HG03060 (cell line): ENCODE results near the gene GAS7.

Experiments used
- ATAC-seq: cut with Tn5 transposase; IDR thresholded peaks from one replicate; pipeline ENCODE4 v1.9.1; 2021; ENCODE audit warnings: low read depth, moderate number of reproducible peaks; ENCODE audit not compliant: unreplicated experiment

Gene GAS7

DNA sequence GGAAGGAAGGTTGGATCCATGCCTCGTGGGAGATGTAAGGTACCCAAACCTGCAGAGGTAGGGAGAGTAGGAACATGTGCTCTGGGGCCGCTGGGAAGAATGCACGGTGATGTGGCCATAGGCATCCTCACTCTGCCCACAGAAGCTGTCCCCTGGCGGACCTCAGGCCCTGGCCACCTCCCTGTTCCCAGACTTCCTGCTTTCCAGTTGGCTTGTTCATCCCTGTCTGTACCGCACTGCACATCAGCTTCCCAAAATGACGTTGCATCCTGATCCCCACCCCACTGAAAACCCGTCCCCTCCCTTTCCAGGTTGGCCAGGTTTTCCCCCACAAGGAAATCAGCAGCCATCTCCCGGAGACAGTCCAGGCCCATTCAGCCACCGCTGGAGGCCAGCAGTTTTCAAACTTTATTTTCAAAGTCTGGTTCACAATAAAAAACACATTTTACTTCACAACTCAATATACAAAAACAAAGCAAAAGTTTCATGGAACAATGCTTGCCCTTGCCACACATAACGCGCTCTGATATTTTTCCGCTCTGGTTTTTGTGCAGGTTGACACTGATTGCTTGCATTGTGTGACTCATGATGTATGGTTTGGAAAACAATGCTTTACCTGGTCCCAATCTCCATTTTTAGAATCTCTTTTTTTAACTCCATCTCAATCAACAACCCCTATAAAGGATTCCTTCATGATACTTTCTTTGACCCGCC is 143.0 kb downstream of the GAS7 start:
- ATAC-seq, result no peak

DNA sequence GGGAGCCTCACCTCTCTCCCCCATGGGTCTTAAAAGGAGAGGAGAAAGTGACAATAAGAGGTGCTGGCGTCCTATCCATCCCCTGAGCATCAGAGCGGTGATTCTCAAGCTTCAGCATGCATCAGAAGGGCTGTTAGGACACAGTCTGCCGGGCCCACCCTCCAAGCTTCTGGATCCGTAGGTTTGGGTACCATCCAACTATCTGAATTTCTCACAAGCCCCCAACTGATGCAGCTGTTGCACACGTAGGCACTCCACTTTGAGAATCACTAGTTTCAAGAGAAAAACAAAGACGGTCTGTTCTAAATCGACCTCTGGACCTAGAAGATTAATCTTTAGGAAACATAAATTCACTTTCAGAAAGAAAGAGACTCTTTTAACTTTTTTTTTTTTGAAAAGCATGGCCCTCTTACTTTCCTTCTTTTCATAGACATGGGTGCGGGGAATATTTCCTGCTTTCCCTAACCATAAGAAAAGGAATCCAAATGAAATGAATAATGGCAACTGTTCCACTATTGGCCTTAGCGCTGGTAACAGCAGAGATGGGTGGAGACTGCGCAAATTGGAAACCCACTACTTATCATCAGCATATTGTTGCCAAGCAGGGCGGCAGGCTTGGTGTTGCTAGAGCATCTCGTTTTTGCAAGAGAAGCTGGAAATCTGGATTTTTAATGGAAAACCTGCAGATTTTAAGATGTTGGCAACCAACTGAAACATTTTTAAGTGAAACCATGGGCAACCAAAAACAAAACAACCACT is 144.4 kb downstream of the GAS7 start:
- ATAC-seq, result no peak

- ATAC-seq, result peak; percentile 33
Observed at GRCh38 chr17:10052106-10052813, 146.1 kb downstream of the GAS7 start.

DNA sequence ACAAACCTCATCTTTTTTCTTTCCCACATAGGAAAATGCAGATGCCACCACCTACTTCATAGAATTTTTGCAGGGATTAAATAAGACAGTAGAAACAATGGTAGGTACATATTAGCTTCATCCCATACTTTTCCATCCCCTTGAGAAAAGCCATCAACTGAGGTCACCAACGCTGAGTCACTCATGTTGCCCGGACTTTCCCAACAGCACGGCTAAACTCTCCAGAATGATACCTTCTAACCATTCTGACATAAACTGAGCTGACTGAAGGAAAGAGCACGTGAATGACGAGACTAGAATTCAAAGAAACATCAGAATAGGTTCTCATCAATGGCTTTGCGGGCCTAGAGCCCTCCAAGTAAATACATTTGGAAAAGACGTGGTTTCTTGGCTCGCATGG is 147.3 kb downstream of the GAS7 start:
- no peak for ATAC-seq

- no peak for ATAC-seq
Observed at GRCh38 chr17:10050597-10051101, 147.8 kb downstream of the GAS7 start.

GRCh38 chr17:10048629-10049350 is 149.6 kb downstream of the GAS7 start:
- ATAC-seq, result no peak

DNA sequence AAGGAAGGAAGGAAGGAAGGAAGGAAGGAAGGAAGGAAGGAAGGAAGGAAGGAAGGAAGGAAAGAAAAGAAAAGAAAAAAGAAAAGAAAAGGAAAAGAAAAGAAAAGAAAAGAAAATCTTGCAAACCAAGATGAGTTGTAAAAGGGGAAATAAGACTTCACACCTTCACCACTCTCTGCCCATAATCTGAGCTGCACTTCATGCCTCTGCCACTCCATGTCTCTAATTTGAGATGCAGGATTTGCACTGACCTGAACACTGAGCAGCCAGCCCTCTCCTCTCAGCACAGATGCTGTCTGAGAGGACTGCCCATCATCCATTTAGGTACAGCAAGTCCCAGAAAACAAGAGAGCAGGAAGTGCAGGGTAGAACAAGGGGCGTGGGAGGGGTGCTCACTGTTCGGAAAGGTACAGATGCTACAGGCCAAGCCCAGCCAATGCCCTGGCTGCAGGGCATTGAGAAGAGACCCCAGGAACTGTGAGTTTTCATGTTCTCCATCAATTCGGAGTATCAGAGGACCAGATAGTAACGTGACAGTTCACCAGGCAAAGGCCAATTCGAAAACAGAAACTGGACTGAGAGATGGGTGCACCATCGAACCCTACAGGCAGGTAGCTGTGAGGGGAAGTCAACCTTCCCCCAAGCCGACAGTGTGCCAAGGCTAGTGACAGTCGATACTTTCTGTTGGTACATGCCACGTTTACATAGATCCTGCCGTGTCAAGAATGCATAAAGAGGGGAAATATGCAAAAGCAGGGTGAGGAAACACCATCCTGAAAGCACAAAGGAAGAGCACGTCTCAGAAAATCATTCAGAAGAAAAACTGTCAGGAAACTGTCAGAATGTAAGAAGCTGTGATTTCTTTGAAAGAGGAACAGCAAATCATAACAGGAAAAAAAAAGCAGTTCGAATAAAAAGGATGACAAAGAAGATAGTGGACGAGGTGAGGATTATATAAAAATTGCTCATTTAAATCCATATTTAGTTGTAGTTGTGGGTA is 151.3 kb downstream of the GAS7 start:
- peak; percentile 40 for ATAC-seq

- ATAC-seq, result no peak
Observed at GRCh38 chr17:10045871-10046658, 152.3 kb downstream of the GAS7 start.

- ATAC-seq, result no peak
Observed at GRCh38 chr17:10042589-10043244, 155.7 kb downstream of the GAS7 start.

DNA sequence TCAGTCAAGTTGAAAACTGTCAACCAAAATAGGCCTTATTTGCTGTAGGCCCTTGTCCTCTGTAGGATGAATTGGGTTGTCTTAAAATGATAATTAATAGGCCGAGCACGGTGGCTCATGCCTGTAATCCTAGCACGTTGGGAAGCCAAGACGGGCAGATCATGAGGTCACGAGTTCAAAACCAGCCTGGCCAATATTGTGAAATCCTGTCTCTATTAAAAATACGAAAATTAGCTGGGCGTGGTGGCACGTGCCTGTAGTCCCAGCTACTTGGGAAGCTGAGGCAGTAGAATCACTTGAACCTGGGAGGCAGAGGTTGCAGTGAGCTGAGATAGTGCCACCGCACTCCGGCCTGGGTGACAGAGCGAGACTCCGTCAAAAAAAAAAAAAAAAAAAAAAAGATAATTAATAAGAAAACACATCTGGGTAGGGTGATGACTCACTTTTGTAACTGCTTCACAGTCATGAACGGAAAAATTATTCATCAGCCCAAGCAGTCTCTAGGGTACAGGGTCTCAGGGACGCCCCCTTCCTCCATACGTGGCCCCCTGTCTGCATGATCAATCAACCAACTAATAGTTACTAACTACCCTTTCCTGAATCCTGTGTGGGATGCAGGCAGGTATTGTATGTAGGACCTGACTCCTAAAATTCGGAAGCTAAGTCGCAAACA is 156.4 kb downstream of the GAS7 start:
- peak; percentile 26 for ATAC-seq

GRCh38 chr17:10041287-10041612 is 157.2 kb downstream of the GAS7 start:
- no peak for ATAC-seq

- no peak for ATAC-seq
Observed at GRCh38 chr17:10036511-10037061, 161.8 kb downstream of the GAS7 start.

GRCh38 chr17:10035885-10036284 is 162.5 kb downstream of the GAS7 start:
- no peak for ATAC-seq

- no peak for ATAC-seq
Observed at GRCh38 chr17:10034719-10035475, 163.5 kb downstream of the GAS7 start.

DNA sequence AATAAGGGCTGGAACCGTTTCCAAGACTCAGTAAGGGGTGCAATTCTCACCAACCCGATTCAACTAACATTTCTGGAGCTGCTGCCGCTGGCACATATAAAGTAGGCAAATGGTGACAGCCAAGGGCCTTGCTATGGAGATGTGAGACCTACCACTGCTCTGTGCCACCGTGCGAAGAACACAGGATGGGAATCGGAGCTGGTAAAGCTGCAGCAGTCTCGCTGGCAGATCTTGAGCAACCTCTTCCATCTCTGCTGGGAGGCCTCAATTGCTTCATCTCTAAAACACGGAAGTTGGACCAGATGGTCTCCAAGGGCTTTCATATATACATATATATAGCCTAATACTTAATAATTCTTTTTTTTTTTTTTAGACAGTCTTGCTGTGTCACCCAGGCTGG is 164.4 kb downstream of the GAS7 start:
- ATAC-seq, result no peak

DNA sequence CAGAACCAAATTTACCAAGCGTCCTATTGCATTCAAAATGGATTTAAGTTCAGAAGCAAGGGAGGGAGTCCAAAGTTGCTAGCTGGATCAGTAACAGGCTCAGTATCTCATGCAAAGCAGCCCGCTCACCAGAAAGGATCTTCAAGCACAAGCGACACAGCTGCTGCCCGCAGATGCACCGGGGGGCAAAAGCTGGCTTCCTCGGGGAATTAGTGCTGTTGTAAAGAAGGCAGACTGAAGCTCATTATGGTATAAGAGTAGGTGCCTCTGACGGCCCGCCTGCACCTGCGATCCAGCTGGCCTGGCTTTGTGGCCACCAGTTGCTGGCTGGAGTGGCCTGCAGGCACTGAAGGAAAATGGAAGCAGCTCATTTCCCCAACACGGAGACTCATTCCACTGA is 165.0 kb downstream of the GAS7 start:
- ATAC-seq, result no peak
